Tongue (tissue), 2 donors: Measurements from ENCODE around the gene ZNG1E. TPM values are rescaled to one million over a fixed set of nuclear protein-coding genes. Genes with fewer than 3 reads are reported as not detected.
"Not testable (repeated sequence)": the region's sequence is repeated elsewhere in the genome, so short reads cannot be mapped to it uniquely, and the experiment has no call there.

ENCODE experiments used
- DNase-seq: peaks from one replicate; pipeline ENCODE4 v3.0.0-alpha.2; 2015
- total RNA-seq: library from RNA; depleted of rRNA; stranded (reverse); fragments of >200 nt; gene quantifications from one replicate; pipeline ENCODE4 v1.2.3, GENCODE V29; 2014

ZNG1E gene
- 40.8 TPM for total RNA-seq

DNA sequence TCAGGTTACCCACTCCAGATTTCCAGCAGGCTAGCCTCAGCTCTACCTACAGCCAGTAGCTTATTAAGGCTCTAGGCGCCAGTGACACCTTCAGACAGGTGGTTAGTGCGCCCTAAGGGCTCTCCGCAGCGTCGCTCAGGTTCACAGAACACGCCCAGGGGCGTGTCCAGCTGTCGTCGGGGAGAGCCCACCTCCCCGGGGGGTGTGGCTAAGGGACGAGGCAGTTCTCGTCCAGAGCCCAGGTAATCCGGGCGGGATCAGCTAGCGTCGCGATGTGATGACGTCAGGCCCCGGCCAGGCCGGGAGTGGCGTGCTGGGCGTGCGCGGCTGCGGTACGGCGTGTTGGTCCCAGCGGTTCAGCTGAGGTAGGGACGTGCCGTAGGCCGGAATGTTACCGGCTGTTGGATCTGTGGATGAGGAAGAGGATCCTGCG is at the start of gene ZNG1E:
Gene ZNG1E, plus strand, starts transcription at position 340 of the 433 bp plus-strand sequence. Its CDS starts 49 bp downstream, at position 389.
- DNase-seq = peak; percentile 41

DNA sequence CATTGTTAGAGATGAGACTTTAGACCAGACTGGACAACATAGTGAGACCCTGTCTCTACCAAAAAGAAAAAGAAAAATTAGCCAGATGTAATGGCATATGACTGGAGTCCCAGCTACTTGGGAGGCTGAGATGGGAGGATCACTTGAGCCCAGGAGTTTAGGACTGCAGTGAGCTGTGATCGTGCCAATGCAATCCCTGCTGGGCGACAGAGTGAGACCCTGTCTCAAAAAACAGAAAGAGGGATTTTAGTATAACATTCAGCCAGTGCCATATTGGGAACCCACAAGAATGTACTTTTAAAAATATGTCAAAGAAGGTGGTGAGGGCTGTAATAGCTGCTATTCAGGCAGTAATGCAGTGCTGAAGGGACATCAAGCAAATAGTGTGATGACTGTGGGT is 2.1 kb upstream of the ZNG1E start:
- not testable (repeated sequence) for DNase-seq

DNA sequence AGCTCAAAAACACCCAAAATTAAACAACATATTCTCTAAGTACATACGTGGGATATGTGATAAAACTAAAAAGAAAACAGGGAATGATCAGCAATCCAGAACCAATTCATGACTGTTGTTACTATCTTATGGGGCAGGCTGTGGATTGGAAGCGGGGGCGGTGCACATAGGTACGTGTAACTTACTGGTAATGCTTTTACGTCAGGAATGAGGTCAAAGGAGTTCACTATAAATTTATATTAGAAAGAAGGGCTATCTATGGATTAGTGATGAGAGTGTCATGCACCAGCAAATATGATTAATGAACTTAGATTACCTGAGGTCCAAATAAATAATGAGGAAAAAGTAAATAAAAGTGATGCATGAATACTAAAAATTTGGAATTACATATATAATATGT is 710 bp upstream of the ZNG1E start:
- peak; percentile 1 for DNase-seq

DNA sequence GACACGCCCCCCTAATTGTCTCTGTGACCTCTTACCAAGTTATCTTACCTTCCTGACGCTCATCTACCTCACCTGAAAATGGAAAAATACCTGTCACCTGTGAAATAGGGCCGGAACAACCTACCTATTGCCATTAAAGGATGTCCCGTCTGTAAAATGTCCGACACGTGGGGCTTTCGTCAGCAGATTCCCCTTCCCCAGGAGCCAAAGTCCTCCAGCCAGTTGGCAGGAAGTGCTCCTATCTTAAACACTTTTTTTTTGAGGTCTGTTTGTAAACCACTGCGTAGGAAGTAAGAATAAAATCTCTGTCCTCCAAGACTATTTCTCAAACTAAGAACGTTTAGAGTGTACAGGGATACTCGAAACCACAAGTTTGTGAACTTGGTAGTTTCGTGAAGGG is 661 bp downstream of the ZNG1E start:
- DNase-seq = not testable (repeated sequence)

DNA sequence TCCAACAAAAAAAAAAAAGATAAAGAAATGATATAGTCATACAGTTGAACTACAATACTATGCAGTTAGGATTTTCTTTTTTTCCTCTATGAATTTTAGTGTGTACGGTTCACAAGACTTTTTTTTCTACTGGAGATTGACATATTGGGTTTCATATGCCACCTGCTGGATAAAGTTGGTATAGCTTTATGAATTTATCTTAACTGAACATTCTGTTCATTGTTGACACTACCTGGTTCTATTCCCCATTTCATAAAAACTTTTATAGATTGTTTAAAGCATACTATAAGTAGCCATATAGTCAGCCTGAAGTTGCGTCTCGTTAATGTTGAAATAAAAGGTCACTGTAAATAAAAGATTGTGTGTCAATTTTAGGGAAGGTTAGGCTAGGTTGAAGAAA is 2.8 kb downstream of the ZNG1E start:
- not testable (repeated sequence) for DNase-seq

DNA sequence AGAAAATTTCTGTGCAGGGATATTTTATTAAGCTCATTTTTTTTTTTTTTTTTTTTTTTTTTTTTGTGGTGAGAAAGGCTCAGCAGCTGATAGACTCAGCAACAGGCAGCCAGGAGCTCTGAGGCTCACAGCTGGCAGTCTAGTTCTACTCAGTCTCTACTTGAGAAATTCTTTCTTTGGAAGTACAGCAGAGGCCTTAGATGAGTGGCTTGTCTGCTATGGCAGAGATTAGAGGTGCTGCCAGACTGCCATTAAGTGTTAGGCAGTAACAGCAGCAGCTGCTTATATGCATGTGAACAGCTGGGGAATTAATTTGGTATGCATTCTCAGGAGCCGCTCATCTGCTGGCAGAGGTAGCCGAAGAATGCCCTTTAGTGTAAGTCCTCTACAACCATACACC is 27.8 kb downstream of the ZNG1E start:
- DNase-seq = peak; percentile 21

DNA sequence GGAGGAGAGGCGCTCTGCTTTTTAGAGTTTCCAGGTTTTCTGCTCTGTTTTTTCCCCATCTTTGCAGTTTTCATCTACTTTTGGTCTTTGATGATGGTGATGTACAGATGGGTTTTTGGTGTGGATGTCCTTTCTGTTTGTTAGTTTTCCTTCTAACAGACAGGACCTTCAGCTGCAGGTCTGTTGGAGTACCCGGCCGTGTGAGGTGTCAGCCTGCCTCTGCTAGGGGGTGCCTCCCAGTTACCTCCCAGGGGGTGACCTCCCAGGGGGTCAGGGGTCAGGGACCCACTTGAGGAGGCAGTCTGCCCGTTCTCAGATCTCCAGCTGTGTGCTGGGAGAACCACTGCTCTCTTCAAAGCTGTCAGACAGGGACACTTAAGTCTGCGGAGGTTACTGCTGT is 38.7 kb downstream of the ZNG1E start:
- not testable (repeated sequence) for DNase-seq

DNA sequence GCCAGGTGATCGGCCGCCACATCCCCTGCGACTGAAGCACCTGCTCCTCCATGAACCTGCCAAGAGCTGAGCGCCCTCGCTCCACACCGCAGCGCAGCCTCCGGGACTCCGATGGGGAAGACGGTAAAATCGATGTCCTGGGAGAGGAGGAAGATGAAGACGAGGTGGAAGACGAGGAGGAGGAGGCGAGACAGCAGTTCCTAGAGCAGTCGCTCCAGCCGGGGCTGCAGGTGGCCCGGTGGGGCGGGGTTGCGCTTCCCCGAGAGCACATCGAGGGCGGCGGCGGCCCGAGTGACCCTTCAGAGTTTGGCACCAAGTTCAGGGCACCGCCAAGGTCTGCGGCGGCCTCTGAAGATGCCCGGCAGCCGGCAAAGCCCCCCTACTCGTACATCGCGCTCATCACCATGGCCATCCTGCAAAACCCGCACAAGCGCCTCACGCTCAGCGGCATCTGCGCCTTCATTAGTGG is 61.4 kb downstream of the ZNG1E start, which contains the start of gene FOXD4L4:
Gene FOXD4L4, plus strand, starts transcription at position 51 of the 469 bp plus-strand sequence. Its CDS starts 0 bp downstream, at position 51.
- DNase-seq = not testable (repeated sequence)

DNA sequence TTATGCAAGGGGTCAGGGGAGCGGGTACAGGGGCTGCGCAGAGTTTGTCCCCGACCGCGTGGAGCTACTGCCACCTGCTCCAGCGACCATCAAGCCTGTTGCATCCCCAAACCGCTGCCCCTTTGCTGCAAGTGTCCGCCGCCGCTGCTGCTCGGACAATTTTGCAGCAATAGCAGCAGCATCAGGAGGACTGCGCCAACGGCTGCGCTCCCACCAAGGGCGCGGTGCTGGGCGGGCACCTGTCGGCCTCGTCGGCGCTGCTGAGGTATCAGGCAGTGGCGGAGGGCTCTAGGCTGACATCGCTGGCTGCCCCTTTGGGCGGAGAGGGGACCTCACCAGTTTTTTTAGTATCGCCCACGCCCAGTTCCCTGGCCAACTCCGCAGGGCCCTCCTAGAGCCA is 62.4 kb downstream of the ZNG1E start:
- DNase-seq = not testable (repeated sequence)

Other genes starting within 250 kb of the ZNG1E start
- not detected for gene FOXD4L4, start 61.2 kb downstream of the ZNG1E start, total RNA-seq